Measurements from ENCODE around the gene HSPA9. TPM values are rescaled to one million over a fixed set of nuclear protein-coding genes. Genes with fewer than 3 reads are reported as not detected.

The HSPA9 gene
- total RNA-seq = 100 to 1,000 TPM; 205 to 217 TPM

DNA sequence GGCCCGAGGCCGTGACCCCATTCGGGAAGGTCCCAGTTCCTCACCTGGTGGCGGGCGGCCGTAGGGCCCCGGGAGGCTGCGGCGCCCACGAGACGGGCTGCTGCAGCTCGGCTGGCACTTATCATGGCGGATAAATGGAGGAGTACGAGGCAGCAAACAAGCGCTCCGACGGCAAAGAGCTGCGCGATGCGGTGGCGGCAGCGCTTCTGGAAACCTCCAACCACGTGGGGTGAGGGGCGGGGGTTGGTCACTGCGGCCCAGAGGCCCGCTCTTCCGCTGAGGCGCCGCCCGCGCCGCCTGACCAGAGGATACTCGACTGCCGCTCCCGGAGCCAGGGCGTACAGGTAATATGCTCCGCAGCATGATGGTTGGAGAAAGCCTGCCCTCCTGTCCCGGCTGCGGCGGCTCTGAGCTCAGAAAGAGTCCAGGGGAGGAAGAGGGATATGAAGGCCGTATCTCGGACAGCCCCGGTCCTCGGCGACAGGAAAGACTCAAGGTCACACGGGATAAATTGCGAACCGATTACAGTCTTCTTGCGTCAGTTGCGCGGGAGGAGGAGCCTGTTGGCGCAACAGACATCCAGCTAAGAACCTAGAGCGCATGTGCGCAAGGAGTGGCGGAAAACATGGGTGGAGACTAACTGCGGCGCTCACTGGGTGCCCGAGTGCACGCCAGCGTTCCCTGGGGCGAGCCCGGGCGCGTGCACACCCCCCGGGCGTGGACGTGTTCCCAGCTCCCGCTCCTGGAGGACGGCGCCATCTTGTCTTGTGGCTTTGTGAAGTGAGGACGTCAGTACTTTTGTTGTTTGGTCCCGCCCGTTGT lies at the start of gene HSPA9:
HSPA9 (minus strand) TSS at position 208 of the 822 bp plus-strand sequence; CDS start at position 125, 83 bp downstream.
- DNase-seq = peak; percentile 98
- peaks cover 48% of the 10 kb centered on the region for H3K4me1 Mint-ChIP-seq
- H3K27ac Mint-ChIP-seq = peak within 1 kb of the TSS; percentile 97
- H3K4me3 Mint-ChIP-seq = peak within 1 kb of the TSS; percentile 92
- H3K36me3 Mint-ChIP-seq (ENCODE audit: low read depth) = peaks cover 44% of the 10 kb centered on the region
- H3K27me3 Mint-ChIP-seq = no peaks in the 10 kb centered on the region
- no peaks in the 10 kb centered on the region for H3K9me3 Mint-ChIP-seq
- CTCF ChIA-PET = interaction anchor here (0.8 to 2.4 kb wide), 11 partner anchors 9 to 729 kb away, joined by 3 to 25 read pairs (median 4); partner anchors contain the start of genes EGR1 and ETF1
- POLR2A ChIA-PET = interaction anchor here (0.6 to 4.7 kb wide), 43 partner anchors 9 to 1135 kb away, joined by 3 to 109 read pairs (median 4); partner anchors contain the start of genes CDC23, CDC25C, EGR1 and ETF1

- peaks cover 30% of the 10 kb centered on the region for H3K27me3 Mint-ChIP-seq
These were observed 47.9 kb upstream of the HSPA9 start for GRCh38 chr5:138623053-138623452.

DNA sequence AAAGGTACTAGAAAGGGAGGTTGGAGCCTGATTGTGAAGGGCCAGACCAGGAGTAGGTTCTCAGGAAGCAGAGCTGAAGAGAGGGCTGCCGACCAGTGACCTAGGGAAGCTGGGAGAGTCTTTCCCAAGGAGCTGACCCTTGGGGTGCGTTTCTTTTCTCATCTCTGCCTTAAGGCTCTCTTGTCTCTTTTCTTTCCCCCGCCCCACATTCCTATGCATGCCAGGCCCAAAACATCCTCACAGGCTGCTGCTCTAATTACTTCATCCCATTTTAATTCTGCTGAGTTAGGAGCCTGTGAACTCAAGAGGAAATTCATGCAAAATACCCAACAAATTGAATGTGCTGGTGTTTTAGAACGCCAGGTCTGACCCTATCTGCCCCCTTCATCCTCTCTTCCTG lies 46.9 kb upstream of the HSPA9 start:
- Mint-ChIP-seq H3K4me1 (no peaks in the 10 kb centered on the region), H3K36me3 (ENCODE audit: low read depth) (no peaks in the 10 kb centered on the region), H3K27me3 (peaks cover 28% of the 10 kb centered on the region), H3K4me3 (no peak overlapping the region), H3K27ac (no peak overlapping the region), H3K9me3 (no peaks in the 10 kb centered on the region)
- no peak for DNase-seq
- POLR2A ChIA-PET = no interaction called here
- CTCF ChIA-PET = interaction anchor here (1.1 kb wide), 1 partner anchor 9 kb away, joined by 3 read pairs; no protein-coding TSS in a partner anchor

More at GRCh38 chr5:138623053-138623452, 47.9 kb upstream of the HSPA9 start:
- H3K36me3 Mint-ChIP-seq (ENCODE audit: low read depth) = no peaks in the 10 kb centered on the region
- H3K27ac Mint-ChIP-seq = no peak overlapping the region
- H3K9me3 Mint-ChIP-seq = no peaks in the 10 kb centered on the region
- H3K4me3 Mint-ChIP-seq = no peak overlapping the region
- POLR2A ChIA-PET = no interaction called here
- H3K4me1 Mint-ChIP-seq = no peaks in the 10 kb centered on the region
- CTCF ChIA-PET = interaction anchor here (1.1 kb wide), 1 partner anchor 8 kb away, joined by 3 read pairs; no protein-coding TSS in a partner anchor
- DNase-seq = no peak

- Mint-ChIP-seq H3K27me3 (peaks cover 31% of the 10 kb centered on the region), H3K4me3 (no peak overlapping the region), H3K9me3 (no peaks in the 10 kb centered on the region), H3K27ac (no peak overlapping the region), H3K4me1 (no peaks in the 10 kb centered on the region), H3K36me3 (ENCODE audit: low read depth) (no peaks in the 10 kb centered on the region)
- DNase-seq = no peak
- ChIA-PET POLR2A (no interaction called here), CTCF (no interaction called here)
These were observed 45.5 kb upstream of the HSPA9 start for GRCh38 chr5:138620663-138621224.

DNA sequence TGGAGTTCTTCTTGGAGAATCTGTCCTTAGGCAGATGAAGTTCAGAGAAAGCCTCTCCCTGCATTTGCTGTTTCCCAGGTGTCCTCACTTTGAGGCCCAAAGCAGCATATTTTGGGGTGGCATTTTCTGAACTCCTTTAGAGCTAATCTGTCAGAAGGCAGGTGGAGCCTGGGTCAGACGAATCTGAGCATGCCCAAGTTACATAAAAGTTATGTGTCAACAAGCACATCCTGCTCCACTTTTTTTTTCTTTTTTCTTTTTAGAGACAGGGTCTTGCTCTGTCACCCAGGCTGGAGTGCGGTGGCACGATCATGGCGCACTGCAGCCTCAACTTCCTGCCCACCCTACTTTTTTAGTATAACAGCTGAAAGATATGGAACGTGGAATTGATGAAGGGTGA lies 41.3 kb upstream of the HSPA9 start:
- H3K4me1 Mint-ChIP-seq = peaks cover 3% of the 10 kb centered on the region
- H3K4me3 Mint-ChIP-seq = no peak overlapping the region
- CTCF ChIA-PET = no interaction called here
- peaks cover 40% of the 10 kb centered on the region for H3K27me3 Mint-ChIP-seq
- POLR2A ChIA-PET = no interaction called here
- DNase-seq = no peak
- H3K27ac Mint-ChIP-seq = no peak overlapping the region
- H3K36me3 Mint-ChIP-seq (ENCODE audit: low read depth) = no peaks in the 10 kb centered on the region
- no peaks in the 10 kb centered on the region for H3K9me3 Mint-ChIP-seq

- no peak for DNase-seq
- peaks cover 42% of the 10 kb centered on the region for H3K27me3 Mint-ChIP-seq
- no peak overlapping the region for H3K4me3 Mint-ChIP-seq
- POLR2A ChIA-PET = no interaction called here
- H3K9me3 Mint-ChIP-seq = no peaks in the 10 kb centered on the region
- CTCF ChIA-PET = interaction anchor here (0.7 to 2.1 kb wide), 2 partner anchors 22 to 25 kb away, joined by 3 to 7 read pairs; no protein-coding TSS in a partner anchor
- H3K27ac Mint-ChIP-seq = no peak overlapping the region
- H3K4me1 Mint-ChIP-seq = peaks cover 6% of the 10 kb centered on the region
- no peaks in the 10 kb centered on the region for H3K36me3 Mint-ChIP-seq (ENCODE audit: low read depth)
These were observed 40.3 kb upstream of the HSPA9 start for GRCh38 chr5:138615461-138615860.

DNA sequence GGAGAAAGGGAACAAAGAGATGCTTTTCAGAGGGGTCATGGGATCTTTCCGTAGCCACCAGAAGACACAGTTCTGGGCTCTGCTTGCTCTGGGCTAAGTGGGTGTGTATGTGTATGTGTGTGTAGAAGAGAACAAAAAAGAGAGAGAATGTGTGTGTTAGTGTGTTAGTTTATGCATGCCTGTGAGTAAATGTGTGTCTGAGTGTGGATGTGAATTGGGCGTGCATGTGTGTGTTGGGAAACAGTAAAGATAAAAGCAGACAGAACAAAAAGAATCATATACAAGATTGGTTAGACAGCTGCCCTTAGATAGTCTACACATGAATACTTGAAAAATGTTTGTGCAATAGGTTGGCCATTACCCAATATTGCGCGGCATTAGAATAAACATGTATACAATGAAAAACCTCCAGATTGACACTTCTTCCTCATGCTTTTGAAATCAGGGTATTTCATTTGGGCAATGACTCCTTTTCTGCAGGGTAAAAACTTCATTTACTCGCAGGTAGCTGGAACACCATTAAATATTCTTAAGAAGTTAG lies 36.5 kb upstream of the HSPA9 start:
- no peak for DNase-seq
- H3K27me3 Mint-ChIP-seq = peaks cover 51% of the 10 kb centered on the region
- peaks cover 6% of the 10 kb centered on the region for H3K4me1 Mint-ChIP-seq
- ChIA-PET CTCF (interaction anchor here (0.6 kb wide), 1 partner anchor 14 kb away, joined by 5 read pairs; no protein-coding TSS in a partner anchor), POLR2A (no interaction called here)
- no peak overlapping the region for H3K27ac Mint-ChIP-seq
- no peaks in the 10 kb centered on the region for H3K36me3 Mint-ChIP-seq (ENCODE audit: low read depth)
- no peak overlapping the region for H3K4me3 Mint-ChIP-seq
- no peaks in the 10 kb centered on the region for H3K9me3 Mint-ChIP-seq

GRCh38 chr5:138610918-138611677 lies 35.9 kb upstream of the HSPA9 start:
- peaks cover 48% of the 10 kb centered on the region for H3K27me3 Mint-ChIP-seq
- no peak overlapping the region for H3K4me3 Mint-ChIP-seq
- peaks cover 6% of the 10 kb centered on the region for H3K4me1 Mint-ChIP-seq
- ChIA-PET POLR2A (no interaction called here), CTCF (interaction anchor here (0.6 kb wide), 1 partner anchor 14 kb away, joined by 5 read pairs; no protein-coding TSS in a partner anchor)
- H3K36me3 Mint-ChIP-seq (ENCODE audit: low read depth) = no peaks in the 10 kb centered on the region
- DNase-seq = no peak
- no peak overlapping the region for H3K27ac Mint-ChIP-seq
- no peaks in the 10 kb centered on the region for H3K9me3 Mint-ChIP-seq

DNA sequence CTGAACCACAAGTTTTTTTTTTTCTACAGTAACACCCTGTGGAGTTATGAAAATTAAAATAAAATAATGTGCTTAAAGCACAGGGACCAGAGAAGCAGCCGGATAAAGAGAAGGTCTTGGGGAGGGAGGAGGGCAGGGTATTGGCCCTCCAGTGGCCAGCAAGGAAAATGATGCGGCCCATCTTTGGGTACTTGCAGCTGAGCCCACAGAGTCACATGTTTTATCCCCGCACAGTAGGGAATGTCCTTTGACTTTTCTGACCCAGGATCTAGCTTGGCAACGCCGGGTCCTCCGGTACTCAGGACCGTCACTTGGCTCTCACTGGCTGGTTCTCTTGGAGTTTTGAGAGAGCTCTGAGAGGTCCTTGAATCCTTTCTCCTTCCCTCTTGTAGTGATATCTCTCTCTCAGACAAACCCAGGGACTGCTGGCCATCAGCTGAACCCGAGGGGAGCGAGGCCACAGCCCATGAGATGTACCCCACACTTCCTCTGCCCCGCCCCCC lies 35.3 kb upstream of the HSPA9 start:
- no peaks in the 10 kb centered on the region for H3K36me3 Mint-ChIP-seq (ENCODE audit: low read depth)
- no peak for DNase-seq
- H3K27me3 Mint-ChIP-seq = peaks cover 49% of the 10 kb centered on the region
- no peak overlapping the region for H3K27ac Mint-ChIP-seq
- POLR2A ChIA-PET = no interaction called here
- no peaks in the 10 kb centered on the region for H3K9me3 Mint-ChIP-seq
- peaks cover 8% of the 10 kb centered on the region for H3K4me1 Mint-ChIP-seq
- CTCF ChIA-PET = no interaction called here
- H3K4me3 Mint-ChIP-seq = no peak overlapping the region

DNA sequence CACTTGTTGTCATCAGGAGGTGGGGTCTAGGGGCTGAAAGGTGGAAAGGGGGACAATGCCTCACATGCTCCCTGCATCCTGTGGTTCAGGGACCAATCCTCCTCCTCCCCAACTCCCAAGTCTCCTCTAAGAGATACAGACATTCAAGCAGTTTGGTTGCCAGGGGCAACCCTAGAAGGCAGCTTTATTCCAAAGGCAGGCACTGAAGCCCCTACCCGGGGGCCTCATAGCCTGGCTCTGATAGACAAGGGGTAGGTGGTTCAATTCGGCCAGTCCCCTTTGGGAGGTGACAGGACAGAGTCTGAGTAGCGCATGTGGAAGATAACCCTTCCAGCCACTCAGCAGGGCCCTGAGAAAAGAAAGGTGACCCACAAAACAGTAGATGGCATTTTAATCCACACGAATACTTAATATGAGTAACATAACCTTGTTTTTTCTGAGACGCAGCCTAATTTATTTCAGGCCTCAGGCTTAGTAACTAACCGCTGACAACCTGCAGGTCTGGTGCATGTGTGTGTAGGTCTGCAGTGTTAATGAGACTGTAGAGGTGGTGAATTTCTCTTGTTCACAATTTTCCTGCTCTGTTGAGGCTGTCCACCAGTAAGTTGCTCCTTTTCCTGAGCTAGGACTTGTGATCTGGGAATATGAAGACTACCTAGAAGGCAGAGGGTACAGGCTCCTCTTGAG lies 31.3 kb upstream of the HSPA9 start:
- CTCF ChIA-PET = interaction anchor here (1.1 kb wide), 1 partner anchor 27 kb away, joined by 3 read pairs; no protein-coding TSS in a partner anchor
- Mint-ChIP-seq H3K27me3 (peaks cover 33% of the 10 kb centered on the region), H3K27ac (no peak overlapping the region), H3K4me1 (peaks cover 19% of the 10 kb centered on the region), H3K9me3 (no peaks in the 10 kb centered on the region), H3K4me3 (no peak overlapping the region), H3K36me3 (ENCODE audit: low read depth) (no peaks in the 10 kb centered on the region)
- POLR2A ChIA-PET = no interaction called here
- no peak for DNase-seq

DNA sequence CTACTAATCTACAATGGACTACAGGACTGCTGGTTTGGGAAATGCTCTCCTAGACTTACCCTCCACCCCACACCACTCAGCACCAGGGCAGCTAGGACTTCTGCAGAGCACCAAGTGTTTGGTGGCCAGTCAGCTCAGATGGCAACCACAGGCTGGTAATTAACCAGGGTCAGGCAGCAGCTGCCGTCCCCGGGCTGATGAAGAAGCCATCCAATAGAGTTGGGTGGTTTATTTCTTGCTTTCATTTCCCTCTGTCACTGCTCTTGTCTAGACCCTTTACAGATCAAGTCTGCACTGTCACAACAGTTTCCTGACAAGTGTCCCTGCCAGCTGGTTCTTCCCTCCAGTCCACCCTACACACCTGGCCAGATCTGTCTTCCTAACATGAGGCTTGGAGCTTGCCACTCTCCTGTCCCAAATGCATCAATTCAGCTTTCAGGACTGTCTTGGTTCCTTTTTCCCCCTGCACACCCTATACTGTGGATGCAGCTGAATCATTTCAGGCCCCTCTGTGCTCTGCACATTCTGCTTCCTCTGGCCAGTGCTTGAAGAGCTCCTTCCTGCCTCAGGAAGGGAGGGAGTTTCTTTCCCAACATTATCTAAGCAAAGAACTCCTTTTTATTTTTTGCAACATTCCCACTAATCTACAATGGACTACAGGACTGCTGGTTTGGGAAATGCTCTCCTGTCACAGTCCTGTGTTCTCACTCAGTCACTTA lies 30.2 kb upstream of the HSPA9 start:
- ChIA-PET POLR2A (no interaction called here), CTCF (interaction anchor here (1.1 kb wide), 1 partner anchor 26 kb away, joined by 3 read pairs; no protein-coding TSS in a partner anchor)
- Mint-ChIP-seq H3K4me1 (peaks cover 16% of the 10 kb centered on the region), H3K9me3 (no peaks in the 10 kb centered on the region), H3K27ac (no peak overlapping the region), H3K27me3 (peaks cover 30% of the 10 kb centered on the region), H3K36me3 (ENCODE audit: low read depth) (no peaks in the 10 kb centered on the region), H3K4me3 (no peak overlapping the region)
- DNase-seq = no peak
